Measurements from ENCODE around the gene HS6ST1.

- no peak for TF ChIP-seq CTCF (IDR thresholded peaks at IDR 0.05)
- no peak for TF ChIP-seq POLR2A (IDR thresholded peaks at IDR 0.05)
Measured at GRCh38 chr2:128281852-128282245, 36.8 kb downstream of the HS6ST1 start.
